Anterior cingulate cortex (tissue), 58 donors: ENCODE measurements around the gene ZNF746.
A peak's percentile ranks its signal among the peaks of the same experiment; 100 is the strongest.
"Not testable (repeated sequence)": the region's sequence is repeated elsewhere in the genome, so short reads cannot be mapped to it uniquely, and the experiment has no call there.

Experiments
- DNase-seq, 58 donors: peaks; one replicate each; lab custom pipeline; 2025; lab: John Stamatoyannopoulos, UW

The ZNF746 gene

DNA sequence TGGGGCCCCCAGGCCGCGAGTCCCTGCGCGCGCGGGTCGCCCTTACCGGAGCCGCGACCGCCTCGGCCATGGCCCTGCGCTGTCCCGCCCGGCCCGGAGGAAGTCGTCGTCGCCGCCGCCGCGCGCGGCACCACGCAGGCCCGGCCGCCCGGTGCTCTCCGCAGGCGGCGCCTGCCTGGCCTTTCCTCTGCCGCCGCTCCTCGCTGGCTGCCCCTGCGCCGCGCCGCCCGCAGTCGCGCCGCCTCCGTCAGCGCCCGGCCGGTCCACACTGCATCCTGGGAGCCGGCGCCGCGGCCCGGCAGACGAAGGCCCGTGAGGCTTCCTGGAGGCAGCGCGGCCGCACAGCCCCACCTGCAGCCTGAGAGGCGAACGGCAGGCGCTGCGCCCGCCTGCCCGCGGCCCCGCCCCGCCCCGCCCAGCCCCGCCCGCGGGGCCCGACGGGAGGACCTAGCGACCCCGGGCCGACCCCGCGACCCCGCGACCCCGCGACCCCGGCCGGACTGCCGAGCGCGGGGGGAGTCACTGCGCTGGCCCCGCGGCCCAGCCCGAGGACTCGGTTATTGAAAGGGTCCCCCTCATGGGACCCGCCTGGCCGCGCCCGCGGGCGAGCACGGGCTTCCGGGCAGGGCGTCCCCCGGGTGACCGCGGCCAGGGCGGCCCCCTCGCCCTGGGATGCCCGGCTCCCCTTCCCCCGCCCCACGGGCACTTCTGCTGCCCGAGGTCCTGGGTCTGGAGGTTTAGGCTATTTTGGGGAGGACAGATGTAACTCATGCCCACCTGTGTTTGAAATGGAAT lies at the start of gene ZNF746:
TSS of gene ZNF746 (minus strand) at position 343 of the 795 bp plus-strand sequence. CDS start at position 70, 273 bp downstream.
- peak in 53 of 58 donors; percentile 29 to 76 (median 60) for DNase-seq

DNA sequence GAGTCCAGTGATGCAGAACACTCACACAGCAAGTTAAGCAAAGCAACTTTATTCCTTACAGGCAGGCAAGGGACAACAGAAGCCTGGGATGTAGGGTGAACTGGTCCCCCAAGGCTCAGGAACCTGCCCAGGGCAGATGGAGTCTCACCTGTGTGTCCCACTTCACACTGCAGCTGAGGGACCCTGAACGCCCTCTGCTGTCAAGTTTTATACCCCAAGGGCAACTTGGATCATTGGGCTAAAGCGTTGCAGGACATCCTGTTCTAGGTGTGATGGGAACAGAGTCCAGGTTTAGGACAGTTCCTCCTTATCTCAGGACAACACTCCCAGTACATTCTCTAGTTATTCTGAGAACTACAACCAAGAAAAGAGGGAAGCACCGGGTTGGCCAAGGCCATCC lies 49.5 kb upstream of the ZNF746 start:
- no peak for DNase-seq

DNA sequence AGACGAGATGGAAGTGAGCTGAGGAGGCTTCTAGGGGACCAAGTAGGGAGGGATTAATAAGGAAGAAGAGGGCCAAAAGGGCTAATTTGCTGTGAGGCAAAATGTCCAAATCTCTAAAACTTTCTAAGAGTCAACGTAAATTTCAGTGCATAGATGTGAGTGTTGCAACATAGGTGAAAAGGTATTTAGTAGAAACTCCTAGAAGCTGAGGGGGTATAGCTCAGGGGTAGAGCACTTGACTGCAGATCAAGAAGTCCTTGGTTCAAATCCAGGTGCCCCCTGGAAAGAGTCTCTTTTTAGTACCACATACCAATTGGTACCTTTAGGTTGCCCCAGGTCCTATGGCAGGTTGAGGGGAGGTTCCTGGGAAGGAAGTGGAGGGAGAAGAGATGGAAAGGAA lies 48.7 kb upstream of the ZNF746 start:
- no peak for DNase-seq

DNA sequence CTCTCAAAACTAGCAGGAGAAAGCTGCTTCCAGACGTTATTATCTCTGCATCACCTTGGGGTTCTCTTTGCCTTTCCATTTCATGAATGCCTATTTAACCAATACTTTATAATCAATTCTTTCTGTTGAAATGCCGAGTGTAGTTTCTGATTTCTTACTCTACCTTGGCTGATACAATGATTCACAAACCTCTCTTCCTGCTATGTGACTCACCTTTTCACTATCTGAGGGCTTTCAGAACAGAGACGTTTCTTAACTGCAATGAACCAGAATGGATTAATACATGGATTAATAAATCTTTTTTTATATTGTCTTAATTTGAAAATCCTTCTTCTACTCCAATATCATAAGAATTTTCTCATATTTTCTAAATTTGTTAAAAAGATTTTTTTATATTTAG lies 46.4 kb upstream of the ZNF746 start:
- no peak for DNase-seq

DNA sequence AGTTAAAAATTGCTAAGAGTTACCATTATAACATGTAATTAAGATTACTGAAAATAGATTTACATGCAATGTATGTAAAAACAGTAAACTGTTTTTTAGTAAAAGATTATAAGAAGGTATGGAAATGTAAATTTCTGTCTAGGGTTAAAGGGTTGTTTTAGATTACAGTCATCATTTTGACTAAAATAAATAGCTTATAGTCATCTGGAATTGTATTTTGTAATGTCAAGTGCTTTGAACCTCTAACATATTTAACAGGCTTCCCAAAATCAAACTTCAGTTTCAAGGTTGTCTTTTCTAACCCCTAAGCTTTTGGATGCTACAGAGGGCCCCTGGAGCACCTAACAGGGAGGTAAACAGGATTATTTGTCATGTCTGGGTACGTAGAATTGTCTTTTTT lies 35.0 kb upstream of the ZNF746 start:
- no peak for DNase-seq

DNA sequence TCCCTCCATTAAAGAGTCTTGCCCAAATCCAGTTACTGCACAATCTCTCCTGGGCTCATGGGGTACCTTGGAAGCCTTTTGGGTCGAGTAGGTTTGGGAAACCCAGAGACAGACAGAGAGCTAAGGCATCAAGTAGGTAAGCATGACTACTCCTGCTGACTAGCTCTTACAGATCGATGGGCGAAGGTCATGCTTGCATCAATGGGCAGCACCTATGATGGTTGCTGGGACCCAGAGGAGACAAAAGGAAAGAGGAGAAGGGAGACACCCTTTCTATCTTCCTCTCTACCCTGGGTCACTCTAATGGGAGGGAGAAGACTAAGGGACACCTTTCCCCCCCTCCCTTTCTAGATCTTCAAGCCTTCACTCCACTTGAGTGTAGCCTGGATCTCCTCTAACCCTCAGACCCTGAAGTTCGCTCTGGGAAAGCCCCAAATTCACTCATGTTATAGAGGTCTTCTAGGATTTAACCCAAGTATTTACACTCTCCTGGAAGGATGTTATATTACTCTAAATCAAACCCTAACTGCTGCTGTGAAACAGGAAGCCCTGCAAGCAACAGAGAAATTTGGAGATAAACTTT lies 31.6 kb upstream of the ZNF746 start:
- no peak for DNase-seq

DNA sequence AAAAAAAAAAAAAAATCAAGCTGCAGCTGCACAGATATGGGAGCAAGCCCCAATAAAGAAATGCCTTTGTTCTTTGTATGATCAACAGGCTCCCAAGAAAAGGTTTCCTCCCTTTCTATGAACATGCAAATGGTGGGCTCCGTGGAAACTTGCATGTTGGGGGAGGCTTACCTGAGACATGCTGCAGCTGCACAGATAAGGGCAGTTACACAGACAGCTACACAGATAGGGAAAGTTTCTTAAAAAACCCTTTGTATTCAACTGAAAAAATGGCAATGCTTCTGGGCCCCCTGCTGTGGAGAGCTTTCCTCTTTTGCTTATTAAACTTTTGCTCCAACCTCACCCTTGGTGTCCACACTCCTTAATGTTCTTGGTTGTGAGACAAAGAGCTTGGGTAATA lies 29.8 kb upstream of the ZNF746 start:
- no peak for DNase-seq

DNA sequence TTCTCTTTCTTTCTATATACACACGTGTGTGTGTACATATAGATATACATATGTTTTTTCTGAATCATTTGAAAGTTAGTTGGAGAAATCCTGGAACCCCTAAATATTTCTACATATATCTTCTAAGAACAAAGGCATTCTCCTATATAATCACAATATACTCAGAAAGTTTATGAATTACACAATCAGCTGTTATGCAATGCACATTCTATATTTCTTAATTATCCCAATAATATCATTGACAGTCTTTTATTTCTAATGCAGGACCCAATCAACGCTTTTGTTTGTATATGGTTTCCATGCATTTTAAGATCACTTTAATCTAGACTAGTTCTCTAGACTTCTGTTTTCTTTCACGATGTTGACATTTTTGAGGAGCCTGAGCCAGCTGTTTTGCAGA lies 27.7 kb upstream of the ZNF746 start:
- no peak for DNase-seq

DNA sequence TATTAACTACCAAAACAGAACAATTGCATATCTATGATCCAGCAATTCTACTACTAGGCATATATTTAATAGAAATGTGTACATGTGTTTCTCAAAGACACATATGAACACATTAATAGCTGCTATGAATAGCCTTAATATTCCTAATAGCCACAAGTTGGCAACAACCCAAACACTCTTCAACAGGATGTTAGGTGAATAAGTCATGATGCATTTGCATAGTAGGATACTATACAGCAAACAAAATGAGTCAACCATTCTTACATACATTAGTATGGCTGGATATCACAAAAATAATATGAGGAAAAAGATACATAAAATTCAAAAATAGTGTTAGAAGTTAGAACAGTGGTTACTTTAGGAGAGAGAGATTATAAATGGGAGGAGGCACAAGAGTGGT lies 26.8 kb upstream of the ZNF746 start:
- DNase-seq: no peak

DNA sequence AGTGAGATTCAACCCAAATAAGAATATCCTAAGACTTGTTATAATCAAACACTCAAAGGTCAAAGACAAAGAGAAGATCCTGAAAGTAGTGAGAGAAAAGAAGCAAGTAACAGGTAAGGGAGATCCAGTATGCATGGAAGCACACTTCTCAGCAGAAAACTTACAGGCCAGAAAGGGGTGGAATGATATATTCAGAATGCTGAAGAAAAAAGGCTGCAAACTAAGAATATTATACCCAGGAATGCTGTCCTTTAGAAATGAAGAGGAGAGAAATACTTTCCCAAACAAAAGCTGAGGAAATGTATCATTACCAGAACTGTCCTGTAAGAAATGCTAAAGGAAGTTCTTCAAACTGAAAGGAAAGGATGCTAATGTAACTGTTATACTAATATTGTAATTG lies 12.6 kb upstream of the ZNF746 start:
- DNase-seq: no peak

DNA sequence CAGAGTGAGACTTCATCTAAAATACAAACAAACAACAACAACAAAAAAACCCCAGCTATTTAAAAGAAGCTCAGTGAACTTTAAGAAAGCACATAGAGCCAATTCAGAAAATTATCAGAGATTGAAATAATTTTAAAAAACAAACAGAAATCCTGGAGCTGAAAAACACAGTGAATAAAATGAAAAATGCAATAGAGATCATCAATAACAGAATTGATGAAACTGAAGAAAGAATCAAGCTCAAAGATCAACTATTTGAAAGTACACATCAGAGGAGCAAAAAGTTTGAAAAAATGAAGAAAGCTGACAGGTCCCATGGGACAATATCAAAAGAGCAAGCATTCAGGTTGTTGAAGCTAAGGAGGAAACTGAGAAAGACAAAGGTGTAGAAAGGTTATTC lies 12.2 kb upstream of the ZNF746 start:
- no peak for DNase-seq

DNA sequence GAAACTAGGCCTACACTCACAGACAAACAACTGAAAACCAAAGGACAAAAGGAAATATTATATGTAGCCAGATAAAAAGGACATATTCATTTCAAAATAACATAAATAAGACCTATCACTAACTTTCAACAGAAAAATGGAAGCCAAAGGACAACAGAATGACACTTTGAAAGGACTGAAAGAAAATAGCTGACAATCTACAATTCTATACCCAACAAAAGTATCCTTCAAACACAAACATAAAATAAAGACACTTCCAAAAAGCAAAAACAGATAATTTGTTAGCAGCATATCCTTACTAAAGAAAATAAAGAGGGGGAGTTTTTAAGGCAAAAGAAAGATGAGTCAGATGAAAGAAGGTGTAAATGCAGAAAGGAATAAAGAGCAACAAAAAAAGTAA lies 7.9 kb upstream of the ZNF746 start:
- DNase-seq: no peak

DNA sequence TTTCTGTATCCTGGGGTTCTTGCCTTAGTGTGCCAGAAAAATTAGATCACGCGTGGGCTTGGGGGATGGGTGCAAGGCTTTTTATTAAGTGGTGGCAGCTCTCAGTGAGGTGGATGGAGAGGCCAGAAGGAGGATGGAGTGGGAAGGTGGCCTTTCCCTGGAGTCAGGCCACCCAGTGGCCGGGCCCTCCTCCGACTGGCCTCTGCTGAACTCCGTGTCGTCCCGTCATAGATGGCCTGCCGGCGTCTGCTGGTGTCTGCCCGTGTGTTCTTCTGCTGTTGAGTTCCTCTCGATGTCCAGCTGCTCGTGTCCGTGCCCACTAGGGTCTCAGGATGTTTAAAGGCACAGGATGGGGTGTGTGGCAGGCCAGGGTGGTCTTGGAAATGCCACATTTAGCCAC lies 4.0 kb upstream of the ZNF746 start:
- DNase-seq: no peak

DNA sequence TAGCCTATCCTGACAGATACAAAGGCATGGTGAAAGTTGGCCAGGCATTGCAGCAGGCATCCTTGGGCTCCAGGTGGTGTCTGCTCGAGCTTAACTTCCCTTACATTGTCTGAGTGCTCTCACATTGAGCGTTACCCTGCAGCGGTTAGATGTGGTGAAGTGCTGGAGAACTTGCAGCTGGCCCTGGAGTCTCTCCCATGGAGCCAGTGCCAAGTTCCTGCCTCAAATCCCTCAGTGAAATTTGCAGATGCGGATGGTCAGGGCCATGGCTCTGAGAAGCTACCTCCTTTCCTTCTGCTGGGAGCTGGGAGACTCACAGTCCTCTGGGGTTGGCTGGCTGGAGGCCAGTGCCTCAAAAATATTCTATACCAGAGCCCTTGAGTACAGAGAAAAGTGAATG lies 3.3 kb upstream of the ZNF746 start:
- DNase-seq: no peak

DNA sequence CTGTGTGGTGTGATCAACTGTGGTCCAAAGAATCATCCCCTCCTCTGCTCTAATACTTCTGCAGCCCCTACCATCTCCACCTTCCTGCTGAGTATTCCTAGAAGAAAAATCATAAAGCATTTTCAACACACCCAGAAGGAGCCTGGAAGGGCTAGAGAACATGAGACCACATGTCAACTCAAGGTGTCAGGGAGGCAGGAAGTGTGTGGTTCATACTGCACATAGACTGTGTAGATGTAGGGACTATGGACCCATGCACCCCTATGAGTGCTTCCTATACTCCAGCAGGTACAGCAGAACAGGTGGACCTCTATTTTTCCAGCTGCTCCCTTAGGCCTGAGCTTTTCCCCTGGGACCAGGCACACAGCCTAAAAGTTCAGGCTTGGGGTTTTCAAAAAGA lies 2.6 kb upstream of the ZNF746 start:
- no peak for DNase-seq

DNA sequence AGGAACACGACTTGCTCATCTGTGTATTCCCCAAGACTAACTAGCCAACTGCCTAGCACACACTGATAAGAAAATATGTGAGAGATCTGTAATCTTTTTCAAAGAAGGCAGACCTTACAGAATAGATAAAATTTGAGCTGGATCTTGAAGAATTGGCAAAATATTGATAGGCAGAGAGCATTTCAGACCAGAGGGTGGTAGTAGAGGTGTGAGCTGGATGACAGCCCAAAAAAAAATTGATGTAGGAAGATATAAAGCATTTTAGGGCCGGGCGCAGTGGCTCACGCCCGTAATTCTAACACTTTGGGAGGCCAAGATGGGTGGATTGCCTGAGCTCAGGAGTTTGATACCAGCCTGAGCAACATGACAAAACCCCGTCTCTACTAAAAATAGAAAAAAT lies 1.2 kb upstream of the ZNF746 start:
- DNase-seq: no peak

DNA sequence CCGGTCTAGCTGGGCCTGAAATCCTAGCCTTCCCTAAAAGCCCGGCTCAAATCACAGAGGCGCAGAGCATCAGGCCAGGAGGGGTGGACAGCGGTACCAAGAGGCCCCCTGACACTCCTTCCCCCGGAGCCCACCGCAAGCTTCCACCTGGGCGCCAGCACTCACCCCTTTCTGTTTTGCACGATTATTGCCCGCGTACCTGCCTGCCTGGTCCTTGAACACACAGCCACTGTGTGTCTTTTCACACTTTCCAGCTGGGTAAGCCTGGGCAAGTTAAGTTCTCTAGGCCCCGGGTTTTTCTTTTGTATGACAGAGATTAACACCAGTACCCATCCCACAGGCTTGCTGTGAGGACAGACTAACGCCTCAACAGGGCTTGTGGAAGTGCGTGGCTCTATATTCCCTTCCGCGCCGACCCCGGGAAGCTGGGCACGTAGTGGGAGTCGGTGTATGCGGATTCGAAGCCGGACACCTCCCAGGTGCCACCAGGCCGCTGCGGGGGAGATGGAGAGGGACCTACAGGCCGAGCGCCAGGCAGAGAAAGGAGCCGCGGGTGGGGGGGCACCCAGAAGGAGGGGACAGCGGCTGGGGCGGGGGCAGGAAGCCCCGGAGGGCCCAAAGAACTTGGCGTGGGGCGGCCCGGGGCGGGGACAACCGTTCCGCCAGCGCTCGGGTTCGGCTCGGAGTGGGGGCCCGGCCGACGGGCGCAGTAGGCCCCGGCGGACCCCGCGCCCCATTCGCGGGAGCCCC lies 792 bp downstream of the ZNF746 start:
- DNase-seq: peak in 26 of 58 donors; percentile 12 to 50 (median 30)

DNA sequence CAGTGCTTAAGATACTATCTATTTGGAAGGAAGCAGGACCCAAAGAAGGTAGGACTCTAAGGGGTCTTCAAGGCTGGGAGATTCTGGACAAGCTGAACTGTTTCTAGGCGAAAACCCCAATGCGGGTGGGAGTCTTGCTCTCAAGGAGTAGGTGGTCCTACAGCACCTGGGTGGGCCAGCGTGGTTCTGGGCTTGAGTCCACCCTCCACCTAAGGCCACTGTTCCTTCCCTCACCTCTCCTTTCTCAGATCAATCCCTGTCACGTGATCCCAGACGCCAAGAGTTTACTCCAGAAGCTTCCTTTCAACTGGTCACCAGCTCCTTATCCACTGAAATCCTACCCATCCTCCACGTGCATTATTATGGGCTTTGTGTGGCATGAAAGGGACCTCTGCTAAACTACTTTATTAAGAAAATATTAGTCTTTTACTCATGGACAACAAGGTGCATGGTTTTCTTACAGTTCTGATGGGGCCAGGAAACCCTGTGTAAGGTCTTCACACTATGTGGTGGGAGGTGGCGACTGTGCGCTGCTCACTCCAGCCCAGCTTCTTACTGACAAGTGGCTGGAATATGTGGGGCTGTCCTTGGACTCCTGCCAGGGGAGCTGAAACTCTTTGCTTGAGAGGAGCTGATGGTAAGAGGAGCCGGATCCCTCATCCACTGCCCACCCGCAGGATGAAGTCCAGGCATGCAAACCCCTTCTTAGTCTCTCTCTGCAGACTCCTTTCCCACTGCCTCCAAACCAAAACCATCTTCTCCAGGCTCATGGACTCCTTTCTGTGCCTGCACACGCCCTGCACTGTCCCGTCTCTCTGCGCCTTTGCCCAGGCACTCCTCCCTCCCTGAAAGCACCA lies 1.6 kb downstream of the ZNF746 start:
- peak in 38 of 58 donors; percentile 9 to 74 (median 32) for DNase-seq

DNA sequence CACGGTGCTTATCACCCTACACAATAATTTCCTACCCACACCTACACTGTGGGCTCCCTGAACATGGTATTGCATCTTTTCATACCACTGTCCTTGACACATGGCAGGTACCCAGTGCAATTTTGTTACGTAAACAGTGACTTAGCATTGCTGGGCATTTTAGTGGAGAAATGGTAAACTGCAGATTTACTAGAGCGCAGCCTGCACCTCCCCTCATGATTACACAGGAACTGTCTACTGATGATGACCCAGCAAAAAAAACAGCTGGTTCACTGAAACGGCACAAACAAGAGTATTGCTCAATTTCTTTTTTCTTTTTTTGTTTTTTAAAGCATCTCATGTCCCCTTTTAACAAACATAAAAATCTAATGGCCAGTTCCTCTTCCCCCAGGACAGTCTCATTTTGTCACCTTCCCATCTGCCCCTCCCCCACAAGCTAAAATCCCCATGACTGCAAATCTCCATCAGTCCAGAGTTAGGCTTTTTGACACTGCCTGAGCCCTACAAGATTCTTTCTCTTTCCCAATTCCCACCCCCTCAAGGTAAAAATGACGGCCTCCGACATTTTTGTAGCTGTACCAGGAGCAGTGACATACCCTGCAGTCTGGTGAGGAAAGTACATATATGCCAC lies 2.8 kb downstream of the ZNF746 start:
- no peak for DNase-seq

DNA sequence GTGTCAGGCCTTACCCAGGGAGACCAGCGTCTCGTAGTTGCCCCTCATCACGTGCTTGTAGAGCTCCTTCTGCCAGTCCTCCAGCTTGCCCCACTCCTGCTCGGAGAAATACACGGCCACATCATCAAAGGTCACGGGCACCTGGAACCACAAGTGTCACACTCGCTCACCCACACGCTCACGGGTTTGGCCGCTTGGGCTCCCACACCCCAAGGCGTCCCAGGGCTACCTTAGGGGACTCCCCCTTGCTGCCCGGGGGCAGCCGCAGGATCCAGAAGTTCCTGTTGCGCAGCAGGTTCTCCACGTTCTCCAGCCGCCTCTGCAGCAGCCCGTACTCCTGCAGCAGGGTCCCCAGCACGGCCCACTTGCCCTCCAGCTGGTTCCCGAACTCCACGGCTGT lies 3.6 kb downstream of the ZNF746 start:
- not testable (repeated sequence) for DNase-seq
